ENCODE measurements around the gene ZNF276.

GRCh38 chr16:89744813-89745212, 23.5 kb downstream of the ZNF276 start:
- TF ChIP-seq, protein P1, sequence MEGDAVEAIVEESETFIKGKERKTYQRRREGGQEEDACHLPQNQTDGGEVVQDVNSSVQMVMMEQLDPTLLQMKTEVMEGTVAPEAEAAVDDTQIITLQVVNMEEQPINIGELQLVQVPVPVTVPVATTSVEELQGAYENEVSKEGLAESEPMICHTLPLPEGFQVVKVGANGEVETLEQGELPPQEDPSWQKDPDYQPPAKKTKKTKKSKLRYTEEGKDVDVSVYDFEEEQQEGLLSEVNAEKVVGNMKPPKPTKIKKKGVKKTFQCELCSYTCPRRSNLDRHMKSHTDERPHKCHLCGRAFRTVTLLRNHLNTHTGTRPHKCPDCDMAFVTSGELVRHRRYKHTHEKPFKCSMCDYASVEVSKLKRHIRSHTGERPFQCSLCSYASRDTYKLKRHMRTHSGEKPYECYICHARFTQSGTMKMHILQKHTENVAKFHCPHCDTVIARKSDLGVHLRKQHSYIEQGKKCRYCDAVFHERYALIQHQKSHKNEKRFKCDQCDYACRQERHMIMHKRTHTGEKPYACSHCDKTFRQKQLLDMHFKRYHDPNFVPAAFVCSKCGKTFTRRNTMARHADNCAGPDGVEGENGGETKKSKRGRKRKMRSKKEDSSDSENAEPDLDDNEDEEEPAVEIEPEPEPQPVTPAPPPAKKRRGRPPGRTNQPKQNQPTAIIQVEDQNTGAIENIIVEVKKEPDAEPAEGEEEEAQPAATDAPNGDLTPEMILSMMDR (IDR thresholded peaks at IDR 0.05): no peak
- no peak for TF ChIP-seq POLR2AphosphoS5 (IDR thresholded peaks at IDR 0.05)
